ENCODE data around the gene TP63. TPM values are rescaled to one million over a fixed set of nuclear protein-coding genes. Genes with fewer than 3 reads are reported as not detected.

The TP63 gene
- polyA plus RNA-seq, 1 experiment = not detected

GRCh38 chr3:189632242-189632641 is 1.1 kb downstream of the TP63 start:
- no peak for TF ChIP-seq CTCF (IDR thresholded peaks at IDR 0.05; ENCODE audit: insufficient read depth, low read depth, low read length)
- no peak for DNase-seq (ENCODE audit: low read depth)
- CTCF ChIA-PET = no interaction called here
- Histone ChIP-seq H3K27me3 (ENCODE audit: control insufficient read depth, insufficient read depth, low read length) (no peaks in the 10 kb centered on the region), H3K36me3 (ENCODE audit: control insufficient read depth, insufficient read depth, low read length) (no peaks in the 10 kb centered on the region), H3K4me3 (ENCODE audit: low read depth, low read length) (no peak overlapping the region)
- POLR2A ChIA-PET = no interaction called here

GRCh38 chr3:189635339-189635738 is 4.2 kb downstream of the TP63 start:
- Histone ChIP-seq H3K4me3 (ENCODE audit: low read depth, low read length) (no peak overlapping the region), H3K36me3 (ENCODE audit: control insufficient read depth, insufficient read depth, low read length) (no peaks in the 10 kb centered on the region), H3K27me3 (ENCODE audit: control insufficient read depth, insufficient read depth, low read length) (no peaks in the 10 kb centered on the region)
- ChIA-PET POLR2A (no interaction called here), CTCF (no interaction called here)
- TF ChIP-seq CTCF (IDR thresholded peaks at IDR 0.05; ENCODE audit: insufficient read depth, low read depth, low read length) = no peak
- DNase-seq (ENCODE audit: low read depth) = no peak

DNA sequence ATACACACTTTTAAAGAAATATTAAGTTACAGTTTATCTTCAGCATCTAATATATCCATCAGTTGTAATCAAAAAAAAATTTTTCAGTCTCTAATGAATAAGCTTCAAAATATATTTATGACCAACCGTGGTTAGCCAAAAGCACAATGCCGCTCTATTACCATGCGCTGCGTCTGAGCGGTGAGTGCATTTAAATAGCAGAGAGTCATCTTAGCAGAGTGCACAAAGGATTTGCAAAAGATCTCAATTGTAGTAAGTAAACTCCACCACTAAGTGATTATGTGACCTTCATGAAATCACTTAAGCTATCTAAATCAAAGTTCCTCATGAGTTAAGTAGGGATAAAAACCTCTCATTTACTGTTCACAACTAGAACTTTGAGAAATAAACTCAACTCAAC is 4.9 kb downstream of the TP63 start:
- no peak for DNase-seq (ENCODE audit: low read depth)
- no peak for TF ChIP-seq CTCF (IDR thresholded peaks at IDR 0.05; ENCODE audit: insufficient read depth, low read depth, low read length)
- CTCF ChIA-PET = no interaction called here
- POLR2A ChIA-PET = no interaction called here
- no peaks in the 10 kb centered on the region for H3K27me3 ChIP-seq (ENCODE audit: control insufficient read depth, insufficient read depth, low read length)
- H3K4me3 ChIP-seq (ENCODE audit: low read depth, low read length) = no peak overlapping the region
- H3K36me3 ChIP-seq (ENCODE audit: control insufficient read depth, insufficient read depth, low read length) = no peaks in the 10 kb centered on the region

GRCh38 chr3:189637750-189638149 is 6.6 kb downstream of the TP63 start:
- Histone ChIP-seq H3K27me3 (ENCODE audit: control insufficient read depth, insufficient read depth, low read length) (no peaks in the 10 kb centered on the region), H3K36me3 (ENCODE audit: control insufficient read depth, insufficient read depth, low read length) (no peaks in the 10 kb centered on the region), H3K4me3 (ENCODE audit: low read depth, low read length) (no peak overlapping the region)
- ChIA-PET CTCF (no interaction called here), POLR2A (no interaction called here)
- DNase-seq (ENCODE audit: low read depth) = no peak
- TF ChIP-seq CTCF (IDR thresholded peaks at IDR 0.05; ENCODE audit: insufficient read depth, low read depth, low read length) = no peak

GRCh38 chr3:189638276-189639031 is 7.3 kb downstream of the TP63 start:
- DNase-seq (ENCODE audit: low read depth) = no peak
- no peak for TF ChIP-seq CTCF (IDR thresholded peaks at IDR 0.05; ENCODE audit: insufficient read depth, low read depth, low read length)
- POLR2A ChIA-PET = interaction anchor here (0.6 kb wide), 1 partner anchor 493 kb away, joined by 3 read pairs; no protein-coding TSS in a partner anchor
- H3K4me3 ChIP-seq (ENCODE audit: low read depth, low read length) = no peak overlapping the region
- no peaks in the 10 kb centered on the region for H3K27me3 ChIP-seq (ENCODE audit: control insufficient read depth, insufficient read depth, low read length)
- no peaks in the 10 kb centered on the region for H3K36me3 ChIP-seq (ENCODE audit: control insufficient read depth, insufficient read depth, low read length)
- CTCF ChIA-PET = no interaction called here
